OCI-LY7 (cell line): Measurements from ENCODE around the gene PLPP6. TPM values are rescaled to one million over a fixed set of nuclear protein-coding genes. Genes with fewer than 3 reads are reported as not detected.

ENCODE experiments used
- BruUV-seq: library from RNA; stranded (reverse); fragments of 400-500 nt; replicated peaks from 2 replicates; lab custom pipeline; 2021; lab: Mats Ljungman, UMichigan
- CTCF ChIA-PET: fragments of 300-600 bp; sonication (Branson Sonifier 250); formaldehyde crosslinking; loops from one replicate; lab custom pipeline; 2022; ENCODE audit warnings: antibody characterized with exemption; ENCODE audit not compliant: unreplicated experiment; lab: Charles Lee
- POLR2A ChIA-PET: fragments of 300-600 bp; sonication (Branson Sonifier 250); formaldehyde crosslinking; loops from one replicate; lab custom pipeline; 2022; ENCODE audit warnings: antibody characterized with exemption; lab: Charles Lee
- DNase-seq: peaks from one replicate; pipeline ENCODE4 v3.0.0-alpha.2; 2015; ENCODE audit warnings: low spot score
- H2AFZ ChIP-seq: fragments of 200-600 bp; sonication (generic), shearing (Covaris generic); 2 replicates; pipeline ENCODE4 v1.6.1; 2014; ENCODE audit warnings: mild to moderate bottlenecking, antibody characterized with exemption, low read length, moderate library complexity
- H3K27ac ChIP-seq: fragments of 200-600 bp; sonication (generic); 2 replicates; pipeline ENCODE4 v1.5.1; 2014; ENCODE audit warnings: mixed run types, low read depth, mild to moderate bottlenecking, moderate library complexity, low read length, inconsistent platforms; ENCODE audit not compliant: poor library complexity, severe bottlenecking
- H3K36me3 ChIP-seq: fragments of 200-600 bp; sonication (generic); 2 replicates; pipeline ENCODE4 v1.6.1; 2014; ENCODE audit warnings: mild to moderate bottlenecking, antibody characterized with exemption, low read length, moderate library complexity, mixed read lengths; ENCODE audit not compliant: insufficient read depth
- H3K4me1 ChIP-seq: fragments of 200-600 bp; sonication (generic); 2 replicates; pipeline ENCODE4 v1.5.1; 2014; ENCODE audit warnings: mild to moderate bottlenecking, low read length; ENCODE audit not compliant: insufficient read depth, poor library complexity, severe bottlenecking
- H3K4me2 ChIP-seq: fragments of 200-600 bp; sonication (generic); 2 replicates; pipeline ENCODE4 v1.6.1; 2014; ENCODE audit warnings: mild to moderate bottlenecking, low read length
- H3K4me3 ChIP-seq: fragments of 200-600 bp; sonication (generic); 2 replicates; pipeline ENCODE4 v1.5.1; 2014; ENCODE audit warnings: mild to moderate bottlenecking, low read depth, low read length; ENCODE audit not compliant: poor library complexity, severe bottlenecking
- H3K79me2 ChIP-seq: fragments of 200-600 bp; sonication (generic); 2 replicates; pipeline ENCODE4 v1.6.1; 2016; ENCODE audit warnings: low read depth, mild to moderate bottlenecking, low read length, moderate library complexity, mixed read lengths; ENCODE audit not compliant: insufficient read depth
- H3K9me2 ChIP-seq: fragments of 200-600 bp; sonication (generic); 2 replicates; pipeline ENCODE4 v1.6.1; 2016; ENCODE audit warnings: mild to moderate bottlenecking, low read length, mixed read lengths; ENCODE audit not compliant: insufficient read depth
- H3K9me3 ChIP-seq: fragments of 200-600 bp; sonication (generic); 2 replicates; pipeline ENCODE4 v1.6.1; 2014; ENCODE audit warnings: mild to moderate bottlenecking, mixed run types, low read length, mixed read lengths
- H4K20me1 ChIP-seq: fragments of 200-600 bp; sonication (generic); 2 replicates; pipeline ENCODE4 v1.6.1; 2014; ENCODE audit warnings: mild to moderate bottlenecking, antibody characterized with exemption, low read length, moderate library complexity, mixed read lengths; ENCODE audit not compliant: insufficient read depth
- EZH2phosphoT487 ChIP-seq: fragments of 200-600 bp; sonication (generic); IDR thresholded peaks from 2 replicates; pipeline ENCODE4 v1.6.1; 2018; ENCODE audit warnings: low read depth, borderline replicate concordance, mild to moderate bottlenecking, mixed run types, antibody characterized with exemption, low read length, moderate library complexity, mixed read lengths
- intact Hi-C: fragments of 100-400 bp; cut with micrococcal nuclease; formaldehyde crosslinking; loops from one replicate; pipeline ENCODE4 v1.10.0; 2022; ENCODE audit not compliant: unreplicated experiment
- total RNA-seq, 2 experiments: library from RNA; depleted of rRNA in 1 of 2; stranded (reverse); fragments of >200 nt in 1 of 2; shearing (Covaris generic) in 1 of 2; gene quantifications; 2 replicates each; pipeline ENCODE4 v1.2.3, GENCODE V29; 2014 to 2022
- TF ChIP-seq, protein P1 (sequence below): fragments of 200-600 bp; sonication (generic); conservative IDR thresholded peaks from 2 replicates; pipeline ENCODE4 v1.5.1; 2014; ENCODE audit warnings: mild to moderate bottlenecking, antibody characterized with exemption, low read length, moderate library complexity, mixed read lengths

The PLPP6 gene
- total RNA-seq, 2 experiments from 2014 or later: 4.6 to 8.1 TPM

DNA sequence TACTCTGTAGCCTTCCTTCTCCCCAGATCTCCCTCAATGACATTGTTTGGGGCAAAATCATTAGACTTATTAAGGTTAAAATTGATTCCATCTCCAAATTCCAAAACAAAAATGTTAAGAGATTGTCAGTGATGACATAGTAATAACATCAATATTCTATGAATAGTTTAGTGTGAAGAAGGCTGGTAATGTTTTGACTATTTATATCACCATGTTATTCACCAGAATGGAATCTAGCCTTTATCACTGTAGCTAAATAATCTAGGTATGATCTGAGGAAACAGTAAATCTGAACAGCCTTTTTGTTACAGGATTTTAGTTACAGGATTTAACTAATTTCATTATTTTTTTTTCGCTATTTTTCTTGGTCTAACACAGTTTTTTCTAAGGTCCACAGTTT, 929 bp upstream of the PLPP6 start:
- Histone ChIP-seq H3K9me3 (no peaks in the 10 kb centered on the region), H3K79me2 (no peaks in the 10 kb centered on the region), H3K36me3 (no peaks in the 10 kb centered on the region), H3K4me1 (peaks cover 18% of the 10 kb centered on the region), H2AFZ (peak overlapping the region; percentile 88; the same call in 1 of the 2 replicates), H4K20me1 (no peaks in the 10 kb centered on the region), H3K4me3 (no peak overlapping the region), H3K4me2 (peak overlapping the region; percentile 83; the same call in 1 of the 2 replicates), H3K27ac (no peak overlapping the region), H3K9me2 (no peaks in the 10 kb centered on the region)
- ChIA-PET POLR2A (interaction anchor here (0.7 to 0.9 kb wide), 2 partner anchors 17 to 115 kb away, joined by 3 read pairs; no protein-coding TSS in a partner anchor), CTCF (no interaction called here)
- intact Hi-C loops: loop anchor here (5.0 kb wide), 2 partner anchors 321 to 776 kb away; partner anchors contain the start of gene PLGRKT
- DNase-seq: no peak
- TF ChIP-seq EZH2phosphoT487: no peak
- TF ChIP-seq, protein P1, sequence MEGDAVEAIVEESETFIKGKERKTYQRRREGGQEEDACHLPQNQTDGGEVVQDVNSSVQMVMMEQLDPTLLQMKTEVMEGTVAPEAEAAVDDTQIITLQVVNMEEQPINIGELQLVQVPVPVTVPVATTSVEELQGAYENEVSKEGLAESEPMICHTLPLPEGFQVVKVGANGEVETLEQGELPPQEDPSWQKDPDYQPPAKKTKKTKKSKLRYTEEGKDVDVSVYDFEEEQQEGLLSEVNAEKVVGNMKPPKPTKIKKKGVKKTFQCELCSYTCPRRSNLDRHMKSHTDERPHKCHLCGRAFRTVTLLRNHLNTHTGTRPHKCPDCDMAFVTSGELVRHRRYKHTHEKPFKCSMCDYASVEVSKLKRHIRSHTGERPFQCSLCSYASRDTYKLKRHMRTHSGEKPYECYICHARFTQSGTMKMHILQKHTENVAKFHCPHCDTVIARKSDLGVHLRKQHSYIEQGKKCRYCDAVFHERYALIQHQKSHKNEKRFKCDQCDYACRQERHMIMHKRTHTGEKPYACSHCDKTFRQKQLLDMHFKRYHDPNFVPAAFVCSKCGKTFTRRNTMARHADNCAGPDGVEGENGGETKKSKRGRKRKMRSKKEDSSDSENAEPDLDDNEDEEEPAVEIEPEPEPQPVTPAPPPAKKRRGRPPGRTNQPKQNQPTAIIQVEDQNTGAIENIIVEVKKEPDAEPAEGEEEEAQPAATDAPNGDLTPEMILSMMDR: no peak
- no TSS peak for BruUV-seq

DNA sequence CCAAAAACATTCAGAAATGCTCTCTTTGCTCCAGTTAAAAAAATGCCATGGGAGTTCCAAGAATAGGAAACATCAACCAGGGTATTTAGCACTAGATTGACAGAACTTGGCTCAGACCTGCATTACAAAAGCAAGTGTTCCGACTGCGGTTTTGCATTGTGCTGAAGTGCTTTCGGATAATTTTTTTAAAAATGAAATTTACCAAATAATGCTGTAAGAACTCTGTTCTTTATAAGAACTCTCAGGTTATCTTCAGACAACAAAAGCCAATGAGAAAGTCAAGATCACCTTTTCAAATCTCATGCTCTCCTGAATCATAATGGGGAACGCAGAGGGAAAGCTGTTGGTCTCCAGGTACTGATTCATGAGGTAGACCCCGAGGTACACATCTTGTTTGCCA, 483 bp upstream of the PLPP6 start:
- no peaks in the 10 kb centered on the region for H4K20me1 ChIP-seq
- no peaks in the 10 kb centered on the region for H3K9me3 ChIP-seq
- no peak overlapping the region for H3K27ac ChIP-seq
- intact Hi-C loops: loop anchor here (1.0 to 5.0 kb wide), 3 partner anchors 79 to 776 kb away; partner anchors contain the start of gene PLGRKT
- H3K9me2 ChIP-seq: no peaks in the 10 kb centered on the region
- H3K36me3 ChIP-seq: no peaks in the 10 kb centered on the region
- H3K79me2 ChIP-seq: no peaks in the 10 kb centered on the region
- ChIA-PET CTCF (no interaction called here), POLR2A (interaction anchor here (0.9 kb wide), 1 partner anchor 17 kb away, joined by 3 read pairs; no protein-coding TSS in a partner anchor)
- H2AFZ ChIP-seq: peak overlapping the region; percentile 88
- TF ChIP-seq, protein P1: no peak
- peak overlapping the region; percentile 77 for H3K4me3 ChIP-seq
- BruUV-seq: no TSS peak
- no peak for DNase-seq
- H3K4me1 ChIP-seq: peaks cover 21% of the 10 kb centered on the region
- peak overlapping the region; percentile 83 for H3K4me2 ChIP-seq
